AG09309 (cell line): Measurements from ENCODE around the gene COL6A1.
A peak's percentile ranks its signal among the peaks of the same experiment; 100 is the strongest.

ENCODE experiments used
- DNase-seq: peaks from one replicate; pipeline ENCODE4 v3.0.0-alpha.2; 2010; ENCODE audit warnings: low read depth
- H3K4me3 ChIP-seq: 2 replicates; pipeline ENCODE4 v1.5.1; 2011; ENCODE audit warnings: mild to moderate bottlenecking, low read depth, low read length, moderate library complexity; ENCODE audit not compliant: control insufficient read depth
- CTCF ChIP-seq: IDR thresholded peaks from 2 replicates; pipeline ENCODE4 v1.5.1; 2011; ENCODE audit warnings: mild to moderate bottlenecking, low read depth, low read length, inconsistent platforms; ENCODE audit not compliant: insufficient read depth, control insufficient read depth; ENCODE audit errors: missing control alignments

Gene COL6A1

DNA sequence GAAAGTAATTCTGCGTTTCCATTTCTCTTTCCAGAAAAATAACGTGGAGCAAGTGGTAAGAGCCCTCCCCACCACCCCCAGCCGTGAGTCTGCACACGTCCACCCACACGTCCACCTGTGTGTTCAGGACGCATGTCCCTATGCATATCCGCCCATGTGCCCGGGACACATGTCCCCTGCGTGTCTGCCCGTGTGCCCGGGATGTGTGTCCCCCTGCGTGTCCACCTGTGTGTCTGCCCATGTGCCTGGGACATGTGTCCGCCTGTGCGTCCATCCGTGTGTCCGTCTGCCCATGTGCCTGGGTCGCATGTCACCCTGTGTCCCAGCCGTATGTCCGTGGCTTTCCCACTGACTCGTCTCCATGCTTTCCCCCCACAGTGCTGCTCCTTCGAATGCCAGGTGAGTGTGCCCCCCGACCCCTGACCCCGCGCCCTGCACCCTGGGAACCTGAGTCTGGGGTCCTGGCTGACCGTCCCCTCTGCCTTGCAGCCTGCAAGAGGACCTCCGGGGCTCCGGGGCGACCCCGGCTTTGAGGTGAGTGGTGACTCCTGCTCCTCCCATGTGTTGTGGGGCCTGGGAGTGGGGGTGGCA is 5.6 kb downstream of the COL6A1 start:
- H3K4me3 ChIP-seq = peak overlapping the region; percentile 48
- no peak for TF ChIP-seq CTCF
- DNase-seq = no peak

DNA sequence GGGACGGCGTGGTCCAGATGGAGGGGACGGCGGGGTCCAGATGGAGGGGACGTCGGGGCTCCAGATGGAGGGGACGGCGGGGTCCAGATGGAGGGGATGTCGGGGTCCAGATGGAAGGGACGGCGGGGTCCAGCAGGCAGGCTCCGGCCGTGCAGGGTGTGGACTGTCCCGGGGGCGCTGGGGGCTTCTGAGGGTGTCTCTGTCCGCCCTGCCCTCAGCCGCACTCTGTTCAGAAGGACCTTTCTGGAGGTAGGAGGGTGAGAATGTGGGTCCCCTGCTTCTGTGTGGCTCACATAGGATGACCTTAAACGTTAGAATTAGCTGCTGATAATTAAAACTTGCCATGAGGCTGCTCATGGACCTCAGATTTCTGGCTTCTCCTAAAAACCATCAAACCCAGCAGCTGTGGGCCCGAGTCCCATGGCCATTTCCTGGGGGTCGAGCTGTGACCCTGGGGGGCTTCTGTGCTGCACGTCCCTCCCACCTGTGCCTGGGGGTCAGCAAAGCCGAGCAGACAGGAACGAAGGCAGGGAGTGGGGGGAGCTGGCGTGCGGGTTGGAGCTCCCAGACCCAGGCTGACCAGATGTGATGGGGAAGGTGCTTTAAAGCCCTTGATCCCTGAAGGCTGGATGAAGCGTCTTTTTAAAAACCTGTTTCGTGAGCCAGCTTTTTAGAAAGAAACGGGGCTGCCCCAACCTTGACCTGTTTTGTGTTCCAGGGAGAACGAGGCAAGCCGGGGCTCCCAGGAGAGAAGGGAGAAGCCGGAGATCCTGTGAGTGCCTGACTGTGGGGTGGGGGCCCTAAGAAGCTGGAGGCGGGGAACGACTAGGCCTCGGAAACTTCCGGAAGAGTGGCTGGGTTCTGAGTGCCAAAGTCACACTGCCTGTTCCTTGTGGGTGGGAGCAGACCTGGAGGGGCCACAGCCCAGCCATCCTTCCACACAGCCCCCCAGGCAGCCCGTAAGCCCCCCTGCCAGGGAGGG is 7.1 kb downstream of the COL6A1 start:
- peak overlapping the region; percentile 9 for H3K4me3 ChIP-seq
- no peak for DNase-seq
- TF ChIP-seq CTCF = no peak

DNA sequence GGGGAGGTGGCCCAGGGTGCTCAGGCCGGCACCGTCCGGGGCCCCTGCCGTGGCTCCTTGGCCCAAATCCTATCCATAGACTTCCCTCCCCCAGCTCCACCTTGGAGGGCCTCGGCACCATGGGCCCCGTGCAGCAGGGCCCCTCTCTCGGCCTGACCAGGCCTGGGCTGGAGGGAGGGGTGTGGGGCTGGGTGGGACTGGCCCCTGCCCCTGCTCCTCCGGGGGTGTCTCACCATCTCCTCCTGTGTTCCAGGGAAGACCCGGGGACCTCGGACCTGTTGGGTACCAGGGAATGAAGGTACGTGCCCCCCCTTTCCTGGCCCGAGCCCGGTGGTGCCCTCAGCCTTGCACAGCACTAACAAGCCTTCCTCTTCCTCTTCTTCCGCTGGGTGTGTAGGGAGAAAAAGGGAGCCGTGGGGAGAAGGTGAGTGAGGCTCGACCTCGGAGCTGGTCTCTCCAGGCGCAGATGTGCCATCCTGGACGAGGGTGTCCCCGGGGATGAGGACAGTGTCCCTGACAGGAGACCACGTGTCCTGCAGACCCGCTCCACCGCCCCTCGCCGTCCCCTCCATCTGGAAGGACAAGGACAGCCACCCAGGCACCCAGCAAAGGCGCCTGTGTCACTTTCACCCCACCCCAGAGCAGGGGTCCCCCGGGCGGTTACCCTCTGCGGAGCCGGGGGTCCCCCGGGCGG is 7.9 kb downstream of the COL6A1 start:
- no peak for TF ChIP-seq CTCF
- no peak for DNase-seq
- H3K4me3 ChIP-seq = no peak overlapping the region

DNA sequence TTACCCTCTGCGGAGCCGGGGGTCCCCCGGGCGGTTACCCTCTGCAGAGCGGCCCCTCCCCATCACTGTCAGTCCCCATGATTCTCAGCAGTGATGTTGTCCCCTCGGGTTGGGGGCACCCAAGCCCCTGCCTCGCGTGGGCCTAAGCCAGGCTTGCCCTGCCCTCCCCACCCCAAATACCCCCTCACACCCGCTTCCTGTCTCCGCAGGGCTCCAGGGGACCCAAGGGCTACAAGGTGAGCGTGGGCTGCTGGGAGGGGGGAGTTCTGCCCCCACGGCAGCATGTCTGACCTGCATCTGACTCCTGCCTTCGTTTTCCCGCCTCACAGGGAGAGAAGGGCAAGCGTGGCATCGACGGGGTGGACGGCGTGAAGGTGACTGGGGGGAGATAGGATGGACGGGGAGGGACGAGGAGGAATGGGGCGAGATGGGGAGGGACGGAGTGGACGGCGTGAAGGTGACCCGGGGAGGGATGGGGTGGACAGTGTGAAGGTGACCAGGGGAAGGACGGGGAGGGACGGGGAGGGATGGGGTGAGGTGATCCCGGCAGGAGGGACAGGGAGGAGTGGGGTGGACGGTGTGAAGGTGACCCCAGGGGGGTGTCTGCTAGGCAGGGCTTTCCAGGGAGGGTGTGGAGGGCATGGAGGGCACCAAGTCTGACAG is 8.6 kb downstream of the COL6A1 start:
- TF ChIP-seq CTCF = no peak
- no peak overlapping the region; the same call in 1 of the 2 replicates for H3K4me3 ChIP-seq
- DNase-seq = no peak

DNA sequence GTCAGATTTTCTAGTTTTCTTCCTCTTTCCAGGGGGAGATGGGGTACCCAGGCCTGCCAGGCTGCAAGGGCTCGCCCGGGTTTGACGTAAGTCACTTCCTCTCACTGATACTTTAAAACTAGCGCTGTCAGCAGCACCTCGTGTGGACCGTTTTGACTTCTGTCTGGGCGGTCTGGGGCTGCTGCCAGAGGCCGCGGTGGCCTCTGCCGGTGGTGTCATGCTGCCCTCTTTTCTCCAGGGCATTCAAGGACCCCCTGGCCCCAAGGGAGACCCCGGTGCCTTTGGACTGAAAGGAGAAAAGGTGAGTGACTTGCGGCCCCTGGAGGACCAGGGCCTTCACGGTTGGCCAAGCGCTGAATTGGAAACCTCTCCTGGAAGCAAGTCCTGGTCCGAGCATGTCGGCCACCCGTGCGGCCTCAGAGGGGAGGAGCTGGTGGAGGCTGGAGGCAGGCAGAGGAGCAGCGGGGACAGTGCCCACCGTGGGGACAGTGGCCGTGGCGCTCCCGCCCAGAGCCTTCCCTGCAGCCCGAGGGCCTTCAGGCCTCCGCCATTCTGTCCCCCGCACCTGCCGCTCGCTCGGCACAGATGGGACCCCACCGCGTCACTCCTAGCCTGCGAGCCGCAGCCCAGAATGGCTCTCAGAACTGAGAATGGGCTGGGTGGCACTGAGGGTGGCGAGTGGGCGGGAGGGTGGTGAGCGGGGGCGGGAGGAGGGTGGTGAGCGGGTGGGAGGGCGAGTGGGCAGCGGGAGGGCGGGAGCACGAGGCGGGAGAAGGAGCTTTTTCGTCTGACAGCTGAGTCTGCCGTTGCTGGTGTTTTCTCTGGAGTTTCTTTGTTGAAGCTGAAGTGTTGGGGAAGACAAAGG is 9.4 kb downstream of the COL6A1 start:
- no peak overlapping the region for H3K4me3 ChIP-seq
- no peak for TF ChIP-seq CTCF

More for the DNA sequence above, 9.4 kb downstream of the COL6A1 start:
- DNase-seq = no peak
